Stimulated activated CD4-positive, alpha-beta T cell treated with anti-CD3 and anti-CD28 coated beads, Interleukin-1b, Interleukin-23, amount 100 ng/mL, for 1 hour (primary cell): ENCODE measurements around the gene SLIRP.
"Not testable (repeated sequence)": the region's sequence is repeated elsewhere in the genome, so short reads cannot be mapped to it uniquely, and the experiment has no call there.

Experiments used
- DNase-seq, 2 donors: peaks; one replicate each; pipeline ENCODE4 v3.0.0-alpha.2; 2020; ENCODE audit warnings: low read depth in 2 of 2

SLIRP gene

DNA sequence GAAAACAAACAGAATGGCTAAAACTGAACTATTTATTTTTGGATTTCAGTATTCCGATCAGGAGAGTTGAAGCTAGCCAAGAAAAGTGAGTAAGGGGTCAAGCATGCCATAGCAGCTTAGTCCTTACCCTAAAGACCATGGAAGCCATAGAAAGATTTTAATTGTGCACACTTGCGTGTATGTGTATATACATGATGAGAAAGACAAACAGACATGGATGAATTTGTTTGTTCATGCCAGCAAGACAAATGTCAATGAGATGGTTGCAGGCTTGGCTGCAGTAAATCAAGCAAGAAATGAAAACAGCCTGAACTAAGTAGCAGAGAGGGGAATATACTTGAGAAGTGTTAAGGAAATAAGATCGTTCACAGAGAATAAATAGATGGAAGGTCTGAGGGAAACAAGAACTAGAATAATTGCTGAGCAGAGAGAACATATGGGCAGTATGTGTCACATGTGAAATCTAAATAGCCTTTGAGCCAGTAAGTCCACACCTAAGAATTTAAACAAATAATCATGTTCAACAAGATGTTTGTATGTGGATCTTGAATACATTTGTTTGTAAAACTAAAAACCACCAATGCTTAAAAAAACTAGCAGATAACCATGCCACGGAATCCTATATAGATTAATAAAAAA is 38.3 kb downstream of the SLIRP start:
- DNase-seq, result no peak

- DNase-seq, result not testable (repeated sequence)
These were observed 39.5 kb downstream of the SLIRP start for GRCh38 chr14:77747425-77747824.

- DNase-seq, result no peak
These were observed 44.4 kb downstream of the SLIRP start for GRCh38 chr14:77752266-77752665.

- DNase-seq, result no peak
These were observed 45.1 kb downstream of the SLIRP start for GRCh38 chr14:77752799-77753516.

DNA sequence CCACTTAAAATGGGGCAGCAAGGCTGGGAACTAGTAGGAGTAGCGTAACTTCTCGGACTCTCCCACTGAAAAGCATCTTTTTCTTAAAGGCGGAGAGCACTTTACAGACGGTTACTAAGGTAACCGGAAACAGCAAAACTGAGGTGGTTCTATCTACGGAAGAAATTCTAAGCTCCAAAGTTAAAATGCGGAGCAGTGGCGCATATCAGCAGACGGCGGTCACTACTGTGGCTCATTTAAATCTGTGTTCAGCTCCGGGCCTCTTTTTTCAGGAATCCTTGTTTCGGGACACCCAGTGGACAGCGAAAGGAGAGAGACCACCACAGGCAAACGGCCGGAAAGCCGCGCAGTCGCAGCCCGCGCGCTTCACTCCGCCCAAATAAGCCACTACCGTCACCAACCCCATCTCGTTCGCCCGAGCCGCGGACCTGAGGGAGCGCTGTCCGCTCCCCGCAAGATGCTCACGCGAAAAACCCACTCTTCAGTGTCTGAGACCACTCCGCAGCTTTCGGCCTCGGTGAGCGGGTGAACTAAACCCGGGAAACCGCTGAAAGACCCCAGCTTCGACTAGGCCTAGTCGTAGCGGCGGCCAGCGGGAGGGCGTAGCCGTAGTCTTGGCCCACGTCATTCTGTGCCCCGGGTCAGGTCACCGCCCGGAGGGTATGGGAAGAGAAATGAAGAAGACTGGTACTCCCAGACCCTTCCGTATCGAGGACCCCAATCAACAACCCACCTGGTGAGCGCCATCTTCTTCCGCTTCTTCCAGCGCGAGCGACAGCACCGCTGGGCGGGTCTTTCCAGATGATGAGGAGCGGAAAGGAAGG is 52.7 kb downstream of the SLIRP start, which contains the start of gene SNW1:
SNW1 (minus strand) TSS at position 776 of the 824 bp plus-strand sequence; CDS start at position 747, 29 bp downstream.
- peak; percentile 73 to 77 for DNase-seq

GRCh38 chr14:77761205-77761931 is 53.5 kb downstream of the SLIRP start:
- no peak for DNase-seq

- no peak for DNase-seq
These were observed 55.4 kb downstream of the SLIRP start for GRCh38 chr14:77763316-77763715.

- no peak for DNase-seq
These were observed 56.1 kb downstream of the SLIRP start for GRCh38 chr14:77763978-77764377.
